Measurements from ENCODE around the gene MPC2. TPM values are rescaled to one million over a fixed set of nuclear protein-coding genes. Genes with fewer than 3 reads are reported as not detected.
"Not testable (repeated sequence)": the region's sequence is repeated elsewhere in the genome, so short reads cannot be mapped to it uniquely, and the experiment has no call there.

The MPC2 gene
- total and polyA plus RNA-seq, 12 donors: 131 to 268 (median 222) TPM

GRCh38 chr1:167876597-167877175 lies 60.2 kb downstream of the MPC2 start:
- no peaks in the 10 kb centered on the region for H3K9me3 ChIP-seq
- no peak overlapping the region for H3K27ac ChIP-seq
- ATAC-seq (no peak), DNase-seq (no peak)
- H3K4me3 ChIP-seq: no peak overlapping the region
- intact Hi-C loops (cut with DNase I): no loop called here
- no peak for TF ChIP-seq CTCF (IDR thresholded peaks at IDR 0.05)
- H3K4me1 ChIP-seq: peaks cover 0 to 10% (median 0%) of the 10 kb centered on the region in 9 donors
- no peaks in the 10 kb centered on the region for H3K27me3 ChIP-seq
- H3K36me3 ChIP-seq: no peaks in the 10 kb centered on the region
- WGBS, 2 donors: 95 to 98% methylated on average over 3 of the region's 3 CpGs

- Histone ChIP-seq H3K4me1 (peaks cover 0 to 9% (median 0%) of the 10 kb centered on the region in 9 donors), H3K9me3 (no peaks in the 10 kb centered on the region), H3K27ac (no peak overlapping the region), H3K36me3 (no peaks in the 10 kb centered on the region), H3K4me3 (no peak overlapping the region), H3K27me3 (no peaks in the 10 kb centered on the region)
- no peak for DNase-seq
- no peak for TF ChIP-seq CTCF (IDR thresholded peaks at IDR 0.05)
- no peak for ATAC-seq
- intact Hi-C loops (cut with DNase I): no loop called here
Measured at GRCh38 chr1:167871331-167871730, 65.5 kb downstream of the MPC2 start.

- intact Hi-C loops (cut with DNase I); H3K4me1 ChIP-seq; H3K27ac ChIP-seq; H3K36me3 ChIP-seq; H3K4me3 ChIP-seq; H3K27me3 ChIP-seq; DNase-seq; ATAC-seq; H3K9me3 ChIP-seq: not testable (repeated sequence)
- 54 to 56% methylated on average over 16 of the region's 16 CpGs for WGBS, 2 donors
Measured at GRCh38 chr1:167869157-167870001, 67.5 kb downstream of the MPC2 start.

GRCh38 chr1:167866739-167867414 lies 70.0 kb downstream of the MPC2 start:
- H3K4me3 ChIP-seq; H3K9me3 ChIP-seq; DNase-seq; H3K27me3 ChIP-seq; H3K4me1 ChIP-seq; ATAC-seq; H3K27ac ChIP-seq; intact Hi-C loops (cut with DNase I); H3K36me3 ChIP-seq: not testable (repeated sequence)
- WGBS, 2 donors: 88% methylated on average over 8 of the region's 8 CpGs

Other genes starting within 250 kb of the MPC2 start
- 10 to 100 TPM; 15.6 to 52.5 (median 25.2) TPM for gene MPZL1, start 215.1 kb downstream of the MPC2 start, total RNA-seq
- gene MPZL1, start 215.1 kb downstream of the MPC2 start, polyA plus RNA-seq: 10 to 100 TPM; 12.8 to 24.0 TPM
- gene ADCY10, start 22.9 kb downstream of the MPC2 start, total RNA-seq: under 1 TPM; 0.10 to 0.70 (median 0.19) TPM
- under 1 TPM; 0.15 to 0.16 TPM for gene ADCY10, start 22.9 kb downstream of the MPC2 start, polyA plus RNA-seq
- 100 to 1,000 TPM; 155 to 226 (median 205) TPM for gene DCAF6, start 389 bp downstream of the MPC2 start, total RNA-seq
- gene DCAF6, start 389 bp downstream of the MPC2 start, polyA plus RNA-seq: 10 to 100 TPM; 49.0 to 65.8 TPM
- gene GPR161, start 199.9 kb upstream of the MPC2 start, total RNA-seq: 1 to 10 TPM in 9 of 10 donors, under 1 TPM in 1; 0.93 to 3.3 (median 2.3) TPM
- 1 to 10 TPM; 1.1 to 2.3 TPM for gene GPR161, start 199.9 kb upstream of the MPC2 start, polyA plus RNA-seq
- gene TIPRL, start 241.9 kb upstream of the MPC2 start, total RNA-seq: 10 to 100 TPM; 25.0 to 37.5 (median 31.3) TPM
- 10 to 100 TPM in 1 of 2 donors, 1 to 10 TPM in 1; 9.6 to 21.6 TPM for gene TIPRL, start 241.9 kb upstream of the MPC2 start, polyA plus RNA-seq